NT2/D1 (cell line): ENCODE measurements around the gene FFAR2.

Source experiments
- SUZ12 ChIP-seq: IDR thresholded peaks from 2 replicates; pipeline ENCODE4 v1.6.1; 2011; ENCODE audit not compliant: insufficient read length, insufficient read depth; ENCODE audit errors: extremely low read depth
- YY1 ChIP-seq: IDR thresholded peaks from 2 replicates; pipeline ENCODE4 v1.6.1; 2011; ENCODE audit not compliant: insufficient read length, insufficient read depth

- TF ChIP-seq SUZ12 (no peak), YY1 (no peak)
These were observed 14.5 kb downstream of the FFAR2 start for GRCh38 chr19:35462476-35462953.
